Stimulated activated CD4-positive, alpha-beta T cell treated with anti-CD3 and anti-CD28 coated beads, Interleukin-1b, Interleukin-23, amount 100 ng/mL, for 48 hours (primary cell): Measurements from ENCODE around the gene SV2A.
A peak's percentile ranks its signal among the peaks of the same experiment; 100 is the strongest.
"Not testable (repeated sequence)": the region's sequence is repeated elsewhere in the genome, so short reads cannot be mapped to it uniquely, and the experiment has no call there.

ENCODE experiments used
- DNase-seq: peaks from one replicate; pipeline ENCODE4 v3.0.0-alpha.2; 2020

The SV2A gene

GRCh38 chr1:149885339-149886120, 32.1 kb downstream of the SV2A start:
- DNase-seq: peak; percentile 87

- DNase-seq: peak; percentile 36
These were observed 33.0 kb downstream of the SV2A start for GRCh38 chr1:149884433-149885338.

GRCh38 chr1:149883598-149884247, 33.9 kb downstream of the SV2A start:
- DNase-seq: no peak

- no peak for DNase-seq
These were observed 35.8 kb downstream of the SV2A start for GRCh38 chr1:149881876-149882275.

GRCh38 chr1:149879556-149879955, 38.1 kb downstream of the SV2A start:
- DNase-seq: no peak

GRCh38 chr1:149877211-149877946, 40.3 kb downstream of the SV2A start:
- DNase-seq: no peak

- not testable (repeated sequence) for DNase-seq
These were observed 44.6 kb downstream of the SV2A start for GRCh38 chr1:149873060-149873459.

- not testable (repeated sequence) for DNase-seq
These were observed 50.8 kb downstream of the SV2A start for GRCh38 chr1:149866887-149867286.

- DNase-seq: not testable (repeated sequence)
These were observed 56.1 kb downstream of the SV2A start for GRCh38 chr1:149861497-149862054.

- not testable (repeated sequence) for DNase-seq
These were observed 56.8 kb downstream of the SV2A start for GRCh38 chr1:149860684-149861496.

- not testable (repeated sequence) for DNase-seq
These were observed 57.4 kb downstream of the SV2A start for GRCh38 chr1:149860271-149860670.
